NB4 (cell line): ENCODE measurements around the gene INPP5A.

Source experiments
- CTCF ChIP-seq: IDR thresholded peaks from one replicate; pipeline ENCODE4 v1.5.1; 2012; ENCODE audit warnings: low read depth, low read length
- MAX ChIP-seq: IDR thresholded peaks from 2 replicates; pipeline ENCODE4 v1.6.1; 2011; ENCODE audit warnings: low read depth, low read length
- POLR2A ChIP-seq: IDR thresholded peaks from 2 replicates; pipeline ENCODE4 v1.6.1; 2011; ENCODE audit warnings: mild to moderate bottlenecking; ENCODE audit not compliant: insufficient read length; ENCODE audit errors: extremely low read depth

- TF ChIP-seq CTCF (no peak), POLR2A (no peak), MAX (no peak)
Measured at GRCh38 chr10:132657127-132657706, 119.6 kb downstream of the INPP5A start.
